ENCODE measurements around the gene APOLD1.

DNA sequence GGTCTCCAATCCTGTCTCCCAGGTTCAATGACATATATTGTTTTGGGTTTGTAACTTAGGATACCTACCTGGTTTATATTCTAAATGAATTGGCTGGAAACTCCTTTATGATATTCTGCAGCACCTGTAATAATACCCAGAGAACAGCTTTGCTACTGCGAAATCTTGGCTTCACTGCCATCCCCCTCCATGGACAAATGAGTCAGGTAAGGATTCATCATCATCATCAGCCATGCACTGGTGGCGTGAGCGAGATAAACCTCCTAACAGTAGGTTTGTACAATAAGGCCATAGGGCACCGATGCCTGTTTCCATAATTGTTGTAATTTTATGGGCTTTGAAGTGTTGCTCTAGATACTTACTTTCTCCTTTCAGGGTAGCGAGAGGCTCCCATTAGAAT, 38.4 kb downstream of the APOLD1 start:
- TF ChIP-seq, protein P1, sequence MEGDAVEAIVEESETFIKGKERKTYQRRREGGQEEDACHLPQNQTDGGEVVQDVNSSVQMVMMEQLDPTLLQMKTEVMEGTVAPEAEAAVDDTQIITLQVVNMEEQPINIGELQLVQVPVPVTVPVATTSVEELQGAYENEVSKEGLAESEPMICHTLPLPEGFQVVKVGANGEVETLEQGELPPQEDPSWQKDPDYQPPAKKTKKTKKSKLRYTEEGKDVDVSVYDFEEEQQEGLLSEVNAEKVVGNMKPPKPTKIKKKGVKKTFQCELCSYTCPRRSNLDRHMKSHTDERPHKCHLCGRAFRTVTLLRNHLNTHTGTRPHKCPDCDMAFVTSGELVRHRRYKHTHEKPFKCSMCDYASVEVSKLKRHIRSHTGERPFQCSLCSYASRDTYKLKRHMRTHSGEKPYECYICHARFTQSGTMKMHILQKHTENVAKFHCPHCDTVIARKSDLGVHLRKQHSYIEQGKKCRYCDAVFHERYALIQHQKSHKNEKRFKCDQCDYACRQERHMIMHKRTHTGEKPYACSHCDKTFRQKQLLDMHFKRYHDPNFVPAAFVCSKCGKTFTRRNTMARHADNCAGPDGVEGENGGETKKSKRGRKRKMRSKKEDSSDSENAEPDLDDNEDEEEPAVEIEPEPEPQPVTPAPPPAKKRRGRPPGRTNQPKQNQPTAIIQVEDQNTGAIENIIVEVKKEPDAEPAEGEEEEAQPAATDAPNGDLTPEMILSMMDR (IDR thresholded peaks at IDR 0.05; ENCODE audit: low read depth, low read length, missing input control), result no peak
- TF ChIP-seq, protein P2, sequence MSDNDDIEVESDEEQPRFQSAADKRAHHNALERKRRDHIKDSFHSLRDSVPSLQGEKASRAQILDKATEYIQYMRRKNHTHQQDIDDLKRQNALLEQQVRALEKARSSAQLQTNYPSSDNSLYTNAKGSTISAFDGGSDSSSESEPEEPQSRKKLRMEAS (IDR thresholded peaks at IDR 0.05), result no peak
- TF ChIP-seq GABPA (IDR thresholded peaks at IDR 0.05 in 1 of 2, conservative IDR thresholded peaks at IDR 0.05 in 1 of 2) (no peak), SP1 (IDR thresholded peaks at IDR 0.05) (no peak), EGR1 (IDR thresholded peaks at IDR 0.05; ENCODE audit: low read depth in 2 of 2) (no peak), YY1 (IDR thresholded peaks at IDR 0.05) (no peak), JUND (IDR thresholded peaks at IDR 0.05) (no peak), TAF1 (conservative IDR thresholded peaks at IDR 0.05) (no peak), RAD21 (IDR thresholded peaks at IDR 0.05) (no peak)
- TF ChIP-seq, protein P3, sequence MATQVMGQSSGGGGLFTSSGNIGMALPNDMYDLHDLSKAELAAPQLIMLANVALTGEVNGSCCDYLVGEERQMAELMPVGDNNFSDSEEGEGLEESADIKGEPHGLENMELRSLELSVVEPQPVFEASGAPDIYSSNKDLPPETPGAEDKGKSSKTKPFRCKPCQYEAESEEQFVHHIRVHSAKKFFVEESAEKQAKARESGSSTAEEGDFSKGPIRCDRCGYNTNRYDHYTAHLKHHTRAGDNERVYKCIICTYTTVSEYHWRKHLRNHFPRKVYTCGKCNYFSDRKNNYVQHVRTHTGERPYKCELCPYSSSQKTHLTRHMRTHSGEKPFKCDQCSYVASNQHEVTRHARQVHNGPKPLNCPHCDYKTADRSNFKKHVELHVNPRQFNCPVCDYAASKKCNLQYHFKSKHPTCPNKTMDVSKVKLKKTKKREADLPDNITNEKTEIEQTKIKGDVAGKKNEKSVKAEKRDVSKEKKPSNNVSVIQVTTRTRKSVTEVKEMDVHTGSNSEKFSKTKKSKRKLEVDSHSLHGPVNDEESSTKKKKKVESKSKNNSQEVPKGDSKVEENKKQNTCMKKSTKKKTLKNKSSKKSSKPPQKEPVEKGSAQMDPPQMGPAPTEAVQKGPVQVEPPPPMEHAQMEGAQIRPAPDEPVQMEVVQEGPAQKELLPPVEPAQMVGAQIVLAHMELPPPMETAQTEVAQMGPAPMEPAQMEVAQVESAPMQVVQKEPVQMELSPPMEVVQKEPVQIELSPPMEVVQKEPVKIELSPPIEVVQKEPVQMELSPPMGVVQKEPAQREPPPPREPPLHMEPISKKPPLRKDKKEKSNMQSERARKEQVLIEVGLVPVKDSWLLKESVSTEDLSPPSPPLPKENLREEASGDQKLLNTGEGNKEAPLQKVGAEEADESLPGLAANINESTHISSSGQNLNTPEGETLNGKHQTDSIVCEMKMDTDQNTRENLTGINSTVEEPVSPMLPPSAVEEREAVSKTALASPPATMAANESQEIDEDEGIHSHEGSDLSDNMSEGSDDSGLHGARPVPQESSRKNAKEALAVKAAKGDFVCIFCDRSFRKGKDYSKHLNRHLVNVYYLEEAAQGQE (IDR thresholded peaks at IDR 0.05), result no peak
- TF ChIP-seq, protein P4, sequence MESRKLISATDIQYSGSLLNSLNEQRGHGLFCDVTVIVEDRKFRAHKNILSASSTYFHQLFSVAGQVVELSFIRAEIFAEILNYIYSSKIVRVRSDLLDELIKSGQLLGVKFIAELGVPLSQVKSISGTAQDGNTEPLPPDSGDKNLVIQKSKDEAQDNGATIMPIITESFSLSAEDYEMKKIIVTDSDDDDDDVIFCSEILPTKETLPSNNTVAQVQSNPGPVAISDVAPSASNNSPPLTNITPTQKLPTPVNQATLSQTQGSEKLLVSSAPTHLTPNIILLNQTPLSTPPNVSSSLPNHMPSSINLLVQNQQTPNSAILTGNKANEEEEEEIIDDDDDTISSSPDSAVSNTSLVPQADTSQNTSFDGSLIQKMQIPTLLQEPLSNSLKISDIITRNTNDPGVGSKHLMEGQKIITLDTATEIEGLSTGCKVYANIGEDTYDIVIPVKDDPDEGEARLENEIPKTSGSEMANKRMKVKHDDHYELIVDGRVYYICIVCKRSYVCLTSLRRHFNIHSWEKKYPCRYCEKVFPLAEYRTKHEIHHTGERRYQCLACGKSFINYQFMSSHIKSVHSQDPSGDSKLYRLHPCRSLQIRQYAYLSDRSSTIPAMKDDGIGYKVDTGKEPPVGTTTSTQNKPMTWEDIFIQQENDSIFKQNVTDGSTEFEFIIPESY (IDR thresholded peaks at IDR 0.05), result no peak
- TF ChIP-seq, protein P5, sequence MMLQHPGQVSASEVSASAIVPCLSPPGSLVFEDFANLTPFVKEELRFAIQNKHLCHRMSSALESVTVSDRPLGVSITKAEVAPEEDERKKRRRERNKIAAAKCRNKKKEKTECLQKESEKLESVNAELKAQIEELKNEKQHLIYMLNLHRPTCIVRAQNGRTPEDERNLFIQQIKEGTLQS (IDR thresholded peaks at IDR 0.05), result no peak

All from liver (tissue), 3 donors.